Activated T-cell treated with anti-CD3 and anti-CD28 coated beads, Interleukin-2, amount 50 U/mL, for 24 hours (primary cell): ENCODE results near the gene BICC1.

ENCODE experiments used
- DNase-seq: peaks from one replicate; pipeline ENCODE4 v3.0.0-alpha.2; 2020
- H3K27ac Mint-ChIP-seq: 2 replicates; pipeline ENCODE4 v1.8.0; 2020; ENCODE audit warnings: mild to moderate bottlenecking, mixed read lengths
- H3K27me3 Mint-ChIP-seq: 2 replicates; pipeline ENCODE4 v1.8.0; 2020; ENCODE audit warnings: mixed read lengths
- H3K36me3 Mint-ChIP-seq: 2 replicates; pipeline ENCODE4 v1.8.0; 2020; ENCODE audit warnings: low read depth, mixed read lengths
- H3K4me1 Mint-ChIP-seq: 2 replicates; pipeline ENCODE4 v1.8.0; 2020; ENCODE audit warnings: low read depth, mixed read lengths
- H3K4me3 Mint-ChIP-seq: 2 replicates; pipeline ENCODE4 v1.8.0; 2020; ENCODE audit warnings: mild to moderate bottlenecking, moderate library complexity, mixed read lengths
- H3K9me3 Mint-ChIP-seq: 2 replicates; pipeline ENCODE4 v1.8.0; 2020; ENCODE audit warnings: mixed read lengths

The BICC1 gene

GRCh38 chr10:58512491-58513187 is at the start of gene BICC1:
BICC1 (plus strand) TSS chr10:58512872; CDS start chr10:58513144, 272 bp downstream.
- Mint-ChIP-seq H3K27ac (no peak within 1 kb of the TSS), H3K9me3 (no peaks in the 10 kb centered on the region), H3K4me3 (peak within 1 kb of the TSS; percentile 68), H3K27me3 (peaks cover 32% of the 10 kb centered on the region), H3K4me1 (peaks cover 11% of the 10 kb centered on the region), H3K36me3 (no peaks in the 10 kb centered on the region)
- DNase-seq: peak; percentile 32

GRCh38 chr10:58464956-58465355 is 47.7 kb upstream of the BICC1 start:
- H3K9me3 Mint-ChIP-seq: peaks cover 10% of the 10 kb centered on the region
- no peak overlapping the region for H3K4me3 Mint-ChIP-seq
- H3K36me3 Mint-ChIP-seq: no peaks in the 10 kb centered on the region
- H3K27me3 Mint-ChIP-seq: peaks cover 29% of the 10 kb centered on the region
- no peak overlapping the region for H3K27ac Mint-ChIP-seq
- H3K4me1 Mint-ChIP-seq: no peaks in the 10 kb centered on the region
- no peak for DNase-seq

GRCh38 chr10:58465629-58466028 is 47.0 kb upstream of the BICC1 start:
- H3K4me1 Mint-ChIP-seq: no peaks in the 10 kb centered on the region
- no peak overlapping the region for H3K27ac Mint-ChIP-seq
- peaks cover 10% of the 10 kb centered on the region for H3K9me3 Mint-ChIP-seq
- H3K4me3 Mint-ChIP-seq: no peak overlapping the region
- no peak for DNase-seq
- H3K36me3 Mint-ChIP-seq: no peaks in the 10 kb centered on the region
- H3K27me3 Mint-ChIP-seq: peaks cover 29% of the 10 kb centered on the region

- H3K27ac Mint-ChIP-seq: no peak overlapping the region
- no peak overlapping the region for H3K4me3 Mint-ChIP-seq
These were observed 44.6 kb upstream of the BICC1 start for GRCh38 chr10:58467931-58468635.

GRCh38 chr10:58473976-58474375 is 38.7 kb upstream of the BICC1 start:
- Mint-ChIP-seq H3K4me3 (no peak overlapping the region), H3K4me1 (no peaks in the 10 kb centered on the region), H3K27ac (no peak overlapping the region), H3K36me3 (no peaks in the 10 kb centered on the region), H3K27me3 (peaks cover 42% of the 10 kb centered on the region), H3K9me3 (no peaks in the 10 kb centered on the region)
- DNase-seq: no peak

More at GRCh38 chr10:58467931-58468635, 44.6 kb upstream of the BICC1 start:
- H3K27me3 Mint-ChIP-seq: peaks cover 39% of the 10 kb centered on the region
- H3K4me1 Mint-ChIP-seq: no peaks in the 10 kb centered on the region
- H3K36me3 Mint-ChIP-seq: no peaks in the 10 kb centered on the region
- DNase-seq: no peak
- H3K9me3 Mint-ChIP-seq: peaks cover 5% of the 10 kb centered on the region

GRCh38 chr10:58475322-58476277 is 37.1 kb upstream of the BICC1 start:
- DNase-seq: no peak
- Mint-ChIP-seq H3K27me3 (peaks cover 44% of the 10 kb centered on the region), H3K27ac (no peak overlapping the region), H3K36me3 (no peaks in the 10 kb centered on the region), H3K9me3 (no peaks in the 10 kb centered on the region), H3K4me3 (no peak overlapping the region), H3K4me1 (no peaks in the 10 kb centered on the region)

- no peak for DNase-seq
- no peak overlapping the region for H3K27ac Mint-ChIP-seq
- H3K27me3 Mint-ChIP-seq: peaks cover 36% of the 10 kb centered on the region
- H3K4me3 Mint-ChIP-seq: no peak overlapping the region
- no peaks in the 10 kb centered on the region for H3K36me3 Mint-ChIP-seq
- no peaks in the 10 kb centered on the region for H3K4me1 Mint-ChIP-seq
- H3K9me3 Mint-ChIP-seq: no peaks in the 10 kb centered on the region
These were observed 35.5 kb upstream of the BICC1 start for GRCh38 chr10:58477122-58477521.

- Mint-ChIP-seq H3K27me3 (peaks cover 40% of the 10 kb centered on the region), H3K9me3 (no peaks in the 10 kb centered on the region), H3K27ac (no peak overlapping the region), H3K4me1 (no peaks in the 10 kb centered on the region), H3K4me3 (no peak overlapping the region), H3K36me3 (no peaks in the 10 kb centered on the region)
- no peak for DNase-seq
These were observed 34.8 kb upstream of the BICC1 start for GRCh38 chr10:58477902-58478301.

GRCh38 chr10:58479045-58479444 is 33.6 kb upstream of the BICC1 start:
- H3K27me3 Mint-ChIP-seq: peaks cover 39% of the 10 kb centered on the region

GRCh38 chr10:58480321-58480720 is 32.4 kb upstream of the BICC1 start:
- H3K4me1 Mint-ChIP-seq: no peaks in the 10 kb centered on the region
- no peak overlapping the region for H3K4me3 Mint-ChIP-seq
- no peak for DNase-seq
- no peak overlapping the region for H3K27ac Mint-ChIP-seq
- no peaks in the 10 kb centered on the region for H3K9me3 Mint-ChIP-seq
- H3K27me3 Mint-ChIP-seq: peaks cover 41% of the 10 kb centered on the region
- H3K36me3 Mint-ChIP-seq: no peaks in the 10 kb centered on the region

More at GRCh38 chr10:58479045-58479444, 33.6 kb upstream of the BICC1 start:
- Mint-ChIP-seq H3K4me3 (no peak overlapping the region), H3K9me3 (no peaks in the 10 kb centered on the region), H3K4me1 (no peaks in the 10 kb centered on the region), H3K36me3 (no peaks in the 10 kb centered on the region), H3K27ac (no peak overlapping the region)
- DNase-seq: no peak

- Mint-ChIP-seq H3K9me3 (no peaks in the 10 kb centered on the region), H3K4me1 (no peaks in the 10 kb centered on the region), H3K4me3 (no peak overlapping the region), H3K36me3 (no peaks in the 10 kb centered on the region), H3K27me3 (peaks cover 30% of the 10 kb centered on the region), H3K27ac (no peak overlapping the region)
- no peak for DNase-seq
These were observed 31.0 kb upstream of the BICC1 start for GRCh38 chr10:58481569-58482109.

GRCh38 chr10:58486821-58487220 is 25.9 kb upstream of the BICC1 start:
- no peak overlapping the region for H3K4me3 Mint-ChIP-seq
- H3K9me3 Mint-ChIP-seq: no peaks in the 10 kb centered on the region
- H3K27me3 Mint-ChIP-seq: peaks cover 20% of the 10 kb centered on the region
- H3K27ac Mint-ChIP-seq: no peak overlapping the region
- no peak for DNase-seq
- H3K36me3 Mint-ChIP-seq: no peaks in the 10 kb centered on the region
- H3K4me1 Mint-ChIP-seq: no peaks in the 10 kb centered on the region

GRCh38 chr10:58488921-58489320 is 23.8 kb upstream of the BICC1 start:
- DNase-seq: no peak

GRCh38 chr10:58502956-58503355 is 9.7 kb upstream of the BICC1 start:
- no peaks in the 10 kb centered on the region for H3K36me3 Mint-ChIP-seq
- no peaks in the 10 kb centered on the region for H3K4me1 Mint-ChIP-seq
- no peak overlapping the region for H3K27ac Mint-ChIP-seq
- DNase-seq: no peak
- no peak overlapping the region for H3K4me3 Mint-ChIP-seq
- H3K27me3 Mint-ChIP-seq: peaks cover 25% of the 10 kb centered on the region
- H3K9me3 Mint-ChIP-seq: no peaks in the 10 kb centered on the region

More at GRCh38 chr10:58488921-58489320, 23.8 kb upstream of the BICC1 start:
- Mint-ChIP-seq H3K9me3 (no peaks in the 10 kb centered on the region), H3K4me3 (no peak overlapping the region), H3K4me1 (no peaks in the 10 kb centered on the region), H3K27ac (no peak overlapping the region), H3K27me3 (peaks cover 9% of the 10 kb centered on the region), H3K36me3 (no peaks in the 10 kb centered on the region)
